HepG2 (cell line): Measurements from ENCODE around the gene NARF. TPM values are rescaled to one million over a fixed set of nuclear protein-coding genes. Genes with fewer than 3 reads are reported as not detected.

Experiments
- AGO1 ChIP-seq: fragments of 200-400 bp; formaldehyde crosslinking; IDR thresholded peaks from 2 replicates; pipeline ENCODE4 v1.6.1; 2017; ENCODE audit warnings: mild to moderate bottlenecking, low read depth, low read length, moderate library complexity; ENCODE audit not compliant: poor library complexity, severe bottlenecking
- AKNA ChIP-seq: sonication (generic); formaldehyde crosslinking; IDR thresholded peaks from 2 replicates; pipeline ENCODE4 v1.4.0; 2020; ENCODE audit warnings: missing genetic modification reagents, borderline replicate concordance
- ATF2 ChIP-seq: sonication (generic); formaldehyde crosslinking; IDR thresholded peaks from 2 replicates; pipeline ENCODE4 v1.4.0; 2020; ENCODE audit warnings: missing genetic modification reagents
- DPF2 ChIP-seq: sonication (generic); formaldehyde crosslinking; IDR thresholded peaks from 2 replicates; pipeline ENCODE4 v1.4.0; 2020; ENCODE audit warnings: mild to moderate bottlenecking, low read depth, missing genetic modification reagents, borderline replicate concordance
- ERF ChIP-seq: IDR thresholded peaks from 2 replicates; pipeline ENCODE4 v1.6.1; 2018; ENCODE audit warnings: missing biosample characterization, missing genetic modification reagents
- GATAD2A ChIP-seq: IDR thresholded peaks from 2 replicates; pipeline ENCODE4 v1.6.1; 2016
- HMGXB4 ChIP-seq, 2 experiments: sonication (generic) in 1 of 2; formaldehyde crosslinking in 1 of 2; IDR thresholded peaks; 2 replicates each; pipeline versions ENCODE4 v1.4.0 to v1.6.1; 2018 to 2020; ENCODE audit warnings: missing genetic modification reagents in 2 of 2, borderline replicate concordance in 1 of 2, low read depth in 1 of 2, mild to moderate bottlenecking in 1 of 2, missing biosample characterization in 1 of 2
- KMT2B ChIP-seq: IDR thresholded peaks from 2 replicates; pipeline ENCODE4 v1.6.1; 2016; ENCODE audit warnings: missing genetic modification reagents, missing compliant biosample characterization
- MTA3 ChIP-seq: sonication (generic); formaldehyde crosslinking; IDR thresholded peaks from 2 replicates; pipeline ENCODE4 v1.4.0; 2020; ENCODE audit warnings: missing genetic modification reagents
- NR2F6 ChIP-seq, 2 experiments: IDR thresholded peaks; 2 replicates each; pipeline ENCODE4 v1.6.1; 2016; ENCODE audit warnings: antibody characterized with exemption in 1 of 2, mild to moderate bottlenecking in 1 of 2
- SIX4 ChIP-seq: sonication (generic); formaldehyde crosslinking; IDR thresholded peaks from 2 replicates; pipeline ENCODE4 v1.4.0; 2020; ENCODE audit warnings: missing genetic modification reagents
- TEAD3 ChIP-seq: optimal IDR thresholded peaks from 2 replicates; pipeline ENCODE3; 2016; ENCODE audit warnings: borderline replicate concordance
- TGIF2 ChIP-seq: IDR thresholded peaks from 2 replicates; pipeline ENCODE4 v1.6.1; 2016; ENCODE audit warnings: control low read depth, missing compliant biosample characterization
- YY1 ChIP-seq: IDR thresholded peaks from 2 replicates; pipeline ENCODE4 v1.6.1; 2011; ENCODE audit warnings: low read length, low read depth, moderate library complexity, mild to moderate bottlenecking; ENCODE audit not compliant: insufficient read depth, insufficient replicate concordance
- ZNF251 ChIP-seq: sonication (generic); formaldehyde crosslinking; IDR thresholded peaks from 2 replicates; pipeline ENCODE4 v1.9.0; 2021; ENCODE audit warnings: mild to moderate bottlenecking, missing genetic modification reagents
- ZNF367 ChIP-seq: sonication (generic); formaldehyde crosslinking; IDR thresholded peaks from 2 replicates; pipeline ENCODE4 v1.4.0; 2020; ENCODE audit warnings: missing genetic modification reagents, borderline replicate concordance
- ZNF550 ChIP-seq: sonication (generic); formaldehyde crosslinking; IDR thresholded peaks from 2 replicates; pipeline ENCODE4 v1.4.0; 2020; ENCODE audit warnings: mild to moderate bottlenecking, missing genetic modification reagents, borderline replicate concordance
- ZNF652 ChIP-seq: IDR thresholded peaks from 2 replicates; pipeline ENCODE4 v1.6.1; 2016; ENCODE audit warnings: low read depth, borderline replicate concordance
- ZNF816 ChIP-seq: sonication (generic); formaldehyde crosslinking; IDR thresholded peaks from 2 replicates; pipeline ENCODE4 v1.8.0; 2022; ENCODE audit warnings: missing genetic modification reagents, mild to moderate bottlenecking, borderline replicate concordance
- ZNF83 ChIP-seq: sonication (generic); formaldehyde crosslinking; IDR thresholded peaks from 2 replicates; pipeline ENCODE4 v1.4.0; 2020; ENCODE audit warnings: missing genetic modification reagents, mild to moderate bottlenecking, borderline replicate concordance
- ZNF883 ChIP-seq: sonication (generic); formaldehyde crosslinking; IDR thresholded peaks from 2 replicates; pipeline ENCODE4 v1.5.1; 2020; ENCODE audit warnings: mild to moderate bottlenecking, missing genetic modification reagents; ENCODE audit errors: not compliant biosample characterization
- ZSCAN21 ChIP-seq: sonication (generic); formaldehyde crosslinking; IDR thresholded peaks from 2 replicates; pipeline ENCODE4 v1.8.0; 2022; ENCODE audit warnings: mild to moderate bottlenecking, missing genetic modification reagents, moderate library complexity, borderline replicate concordance
- polyA plus RNA-seq, 8 experiments: library from polyadenylated mRNA; depleted of rRNA in 3 of 8; stranded (reverse) in 7 of 8; unstranded in 1 of 8; fragments of >200 nt; fragmentation: Illumina TruSeq in 4 of 8; extraction: Trizol in 4 of 8; gene quantifications; 2 replicates each; pipeline versions ENCODE4 v1.2.1 to v1.2.3, GENCODE V29; 2011 to 2016; ENCODE audit warnings: low read depth in 4 of 8, missing spikeins in 1 of 8, mixed read lengths in 1 of 8; ENCODE audit not compliant: insufficient read depth in 1 of 8
- total RNA-seq, 5 experiments: library from RNA; depleted of rRNA; stranded (reverse); fragments of >200 nt; fragmentation: Illumina TruSeq; extraction: Trizol; gene quantifications; 2 replicates each; pipeline ENCODE4 v1.2.3, GENCODE V29; 2016; ENCODE audit warnings: low read depth in 1 of 5

NARF gene
- total and polyA plus RNA-seq, 2 of the 13 experiments (the other 11 are each of a cell fraction or from before 2014, with no cell fraction given) = 61.1 to 144 TPM

GRCh38 chr17:82458179-82458884, at the start of gene NARF (continued):
- TF ChIP-seq ATF2 (CRISPR knock-in tag) (peak; percentile 46), KMT2B (CRISPR knock-in tag) (no peak; the same call in 1 of the 2 replicates), TGIF2 (CRISPR knock-in tag) (peak; percentile 87), ZNF251 (CRISPR knock-in tag) (peak; percentile 64; the same call in 1 of the 2 replicates), HMGXB4 (CRISPR knock-in tag; IDR thresholded peaks at IDR 0.05; ENCODE audit: borderline replicate concordance in 1 of 2, low read depth in 1 of 2) (peak; percentile 91 to 97), NR2F6 (IDR thresholded peaks at IDR 0.05) (no peak), NR2F6 (CRISPR knock-in tag; IDR thresholded peaks at IDR 0.05) (no peak), AKNA (CRISPR knock-in tag) (no peak), SIX4 (CRISPR knock-in tag) (peak; percentile 32; the same call in 1 of the 2 replicates), MTA3 (CRISPR knock-in tag) (no peak), ZSCAN21 (CRISPR knock-in tag) (peak; percentile 66), ZNF367 (CRISPR knock-in tag) (no peak; the same call in 1 of the 2 replicates), AGO1 (no peak), ZNF83 (CRISPR knock-in tag) (peak; percentile 46; the same call in 1 of the 2 replicates), ZNF883 (peak; percentile 93), ZNF816 (CRISPR knock-in tag) (no peak), DPF2 (no peak), ZNF550 (0 out of 2 replicates have a peak, but pooled peaks have one; percentile 62), ERF (CRISPR knock-in tag) (peak; percentile 96), ZNF652 (CRISPR knock-in tag) (no peak), TEAD3 (peak; percentile 24), YY1 (peak; percentile 99), GATAD2A (no peak; the same call in 1 of the 2 replicates)
